ENCODE results near the gene FUT8.

FUT8 gene

GRCh38 chr14:65446159-65446558 lies 33.6 kb downstream of the FUT8 start:
- Histone ChIP-seq H3K4me3 (ENCODE audit: low read depth, low read length) (no peak overlapping the region), H3K27me3 (no peaks in the 10 kb centered on the region), H3K4me1 (no peaks in the 10 kb centered on the region), H3K36me3 (no peaks in the 10 kb centered on the region), H3K9me3 (no peaks in the 10 kb centered on the region)
- TF ChIP-seq CTCF (IDR thresholded peaks at IDR 0.05; ENCODE audit: low read depth, low read length) = no peak
- DNase-seq = no peak

- H3K4me1 ChIP-seq = peaks cover 8% of the 10 kb centered on the region
- no peaks in the 10 kb centered on the region for H3K36me3 ChIP-seq
- H3K27me3 ChIP-seq = no peaks in the 10 kb centered on the region; the same call in 1 of the 2 replicates
- DNase-seq = no peak
- H3K9me3 ChIP-seq = no peaks in the 10 kb centered on the region
- no peak for TF ChIP-seq CTCF (IDR thresholded peaks at IDR 0.05; ENCODE audit: low read depth, low read length)
- H3K4me3 ChIP-seq (ENCODE audit: low read depth, low read length) = no peak overlapping the region
Measured at GRCh38 chr14:65449647-65450046, 37.1 kb downstream of the FUT8 start.

- Histone ChIP-seq H3K27me3 (no peaks in the 10 kb centered on the region; the same call in 1 of the 2 replicates), H3K9me3 (no peaks in the 10 kb centered on the region), H3K4me3 (ENCODE audit: low read depth, low read length) (no peak overlapping the region), H3K36me3 (no peaks in the 10 kb centered on the region), H3K4me1 (peaks cover 8% of the 10 kb centered on the region)
- no peak for TF ChIP-seq CTCF (IDR thresholded peaks at IDR 0.05; ENCODE audit: low read depth, low read length)
- peak; percentile 32 for DNase-seq
Measured at GRCh38 chr14:65453807-65454480, 41.4 kb downstream of the FUT8 start.

- Histone ChIP-seq H3K27me3 (no peaks in the 10 kb centered on the region; the same call in 1 of the 2 replicates), H3K4me3 (ENCODE audit: low read depth, low read length) (no peak overlapping the region), H3K4me1 (peaks cover 9% of the 10 kb centered on the region), H3K9me3 (no peaks in the 10 kb centered on the region), H3K36me3 (no peaks in the 10 kb centered on the region)
- no peak for TF ChIP-seq CTCF (IDR thresholded peaks at IDR 0.05; ENCODE audit: low read depth, low read length)
- DNase-seq = no peak
Measured at GRCh38 chr14:65456247-65456646, 43.7 kb downstream of the FUT8 start.

DNA sequence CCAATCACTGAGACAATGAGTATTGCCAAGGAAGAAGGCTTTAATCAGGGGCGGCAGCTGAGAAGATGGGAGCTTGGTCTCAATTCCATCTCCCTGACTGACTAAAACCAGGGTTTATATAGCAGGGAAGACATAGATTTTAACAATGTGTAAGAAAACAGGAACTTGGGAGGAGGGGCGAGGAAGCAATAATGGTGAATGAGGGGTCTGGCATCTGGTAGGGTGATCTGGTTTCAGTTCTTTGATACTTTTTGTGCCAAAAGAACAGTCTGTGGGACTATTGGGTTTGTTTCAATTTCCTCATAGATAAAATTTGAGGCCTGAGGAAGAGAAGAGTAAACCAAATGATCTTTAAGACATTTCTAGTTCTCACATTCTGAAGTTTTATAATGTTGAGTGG lies 49.2 kb downstream of the FUT8 start:
- H3K4me3 ChIP-seq (ENCODE audit: low read depth, low read length) = no peak overlapping the region
- H3K4me1 ChIP-seq = peaks cover 8% of the 10 kb centered on the region
- H3K27me3 ChIP-seq = no peaks in the 10 kb centered on the region
- DNase-seq = peak; percentile 13
- TF ChIP-seq CTCF (IDR thresholded peaks at IDR 0.05; ENCODE audit: low read depth, low read length) = no peak
- H3K36me3 ChIP-seq = no peaks in the 10 kb centered on the region
- H3K9me3 ChIP-seq = no peaks in the 10 kb centered on the region

DNA sequence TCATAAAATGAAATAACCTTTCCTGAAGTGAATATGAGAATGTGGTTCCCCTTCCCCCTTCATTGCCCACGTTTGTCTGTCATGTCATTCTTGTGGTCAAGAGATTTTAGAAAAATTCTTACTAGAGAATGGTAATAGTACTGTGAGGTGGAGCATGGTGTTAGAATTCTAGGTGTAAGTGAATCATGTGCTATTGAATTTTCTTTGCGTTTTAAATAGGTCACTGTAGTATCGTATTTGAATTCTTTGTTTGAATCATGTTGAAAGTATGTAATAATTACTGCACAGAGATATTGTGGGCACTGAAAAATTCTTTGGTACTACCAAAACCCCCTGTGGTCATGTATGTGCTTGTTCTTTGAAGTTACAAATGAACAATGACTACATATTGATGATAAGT lies 49.9 kb downstream of the FUT8 start:
- Histone ChIP-seq H3K4me3 (ENCODE audit: low read depth, low read length) (no peak overlapping the region), H3K4me1 (peaks cover 8% of the 10 kb centered on the region), H3K36me3 (no peaks in the 10 kb centered on the region), H3K27me3 (no peaks in the 10 kb centered on the region), H3K9me3 (no peaks in the 10 kb centered on the region)
- no peak for TF ChIP-seq CTCF (IDR thresholded peaks at IDR 0.05; ENCODE audit: low read depth, low read length)
- no peak for DNase-seq
